Stimulated activated CD4-positive, alpha-beta T cell treated with anti-CD3 and anti-CD28 coated beads, Interleukin-15, amount 100 ng/mL, for 48 hours (primary cell): ENCODE data around the gene RPL7L1.
A peak's percentile ranks its signal among the peaks of the same experiment; 100 is the strongest.
"Not testable (repeated sequence)": the region's sequence is repeated elsewhere in the genome, so short reads cannot be mapped to it uniquely, and the experiment has no call there.

Source experiments
- DNase-seq, 2 donors: peaks; one replicate each; pipeline ENCODE4 v3.0.0-alpha.2; 2020; ENCODE audit warnings: low read depth in 2 of 2

RPL7L1 gene

DNA sequence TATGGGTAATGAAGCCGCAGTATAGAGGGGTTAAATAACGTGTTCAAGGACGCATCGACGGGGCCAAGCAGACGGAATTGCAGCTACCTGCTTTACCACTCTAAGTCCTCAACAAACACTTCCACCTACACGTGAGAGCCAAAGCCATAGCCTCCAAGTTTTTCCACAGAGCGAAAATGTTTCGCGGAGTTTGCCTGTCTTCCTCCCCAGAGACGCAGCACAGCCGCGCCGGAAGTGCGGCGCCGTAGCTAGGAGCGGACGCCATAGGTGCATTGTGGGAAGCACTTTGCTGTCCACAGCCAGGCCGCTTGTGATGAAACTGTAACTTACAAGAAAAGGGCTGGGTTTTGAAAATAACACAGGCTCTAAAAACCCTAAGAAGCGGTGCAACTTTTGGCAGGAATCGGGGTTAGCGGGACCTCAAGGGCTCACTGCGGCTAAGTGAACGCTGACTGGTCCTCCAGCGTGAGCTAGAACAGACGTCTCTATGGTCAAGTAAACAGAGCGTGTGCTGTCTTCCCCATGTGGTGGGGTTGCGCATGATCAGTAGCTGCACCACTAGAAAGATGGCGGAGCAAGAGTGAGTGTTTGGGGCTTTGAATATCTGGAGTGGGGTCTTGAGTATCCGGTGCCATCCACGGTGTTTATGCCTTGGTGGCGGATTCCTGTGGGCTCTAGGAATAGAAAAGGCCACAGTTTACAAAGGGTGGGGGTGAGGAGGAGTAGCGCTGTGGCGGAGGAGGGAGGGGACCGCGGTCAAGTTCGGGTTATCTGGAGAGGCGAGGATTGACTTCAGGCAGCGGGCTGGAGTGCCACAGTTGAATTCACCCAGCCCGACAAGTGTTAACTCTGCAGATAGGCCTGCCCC, at the start of gene RPL7L1:
RPL7L1 (plus strand) TSS at position 245 of the 868 bp plus-strand sequence; CDS start at position 540, 295 bp downstream.
- peak; percentile 68 to 76 for DNase-seq

GRCh38 chr6:42831237-42831636, 48.2 kb upstream of the RPL7L1 start:
- DNase-seq: no peak

- no peak for DNase-seq
Measured at GRCh38 chr6:42834056-42834455, 45.4 kb upstream of the RPL7L1 start.

GRCh38 chr6:42841844-42842584, 37.4 kb upstream of the RPL7L1 start:
- DNase-seq: no peak

- DNase-seq: no peak
Measured at GRCh38 chr6:42845327-42845694, 34.1 kb upstream of the RPL7L1 start.

DNA sequence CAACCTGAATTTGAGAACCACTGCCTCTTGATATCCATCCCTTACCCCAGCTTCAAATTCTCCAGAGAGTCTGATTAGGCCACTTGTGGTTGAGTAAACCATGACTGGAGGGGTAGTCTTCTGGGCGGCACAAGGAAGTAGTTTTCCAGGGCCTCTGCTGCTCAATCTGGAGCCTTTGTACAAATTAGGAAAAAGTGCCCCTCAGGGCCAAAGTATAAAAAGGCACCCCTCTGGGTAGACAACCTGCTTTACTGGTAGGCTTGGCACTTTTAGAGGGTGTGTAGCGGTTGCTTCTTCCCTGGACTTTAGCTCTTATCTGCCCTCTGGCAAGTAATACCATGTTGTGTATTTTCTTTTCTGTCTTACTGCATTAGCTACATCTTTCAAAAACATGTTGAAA, 32.9 kb upstream of the RPL7L1 start:
- DNase-seq: no peak

GRCh38 chr6:42848700-42849099, 30.7 kb upstream of the RPL7L1 start:
- no peak for DNase-seq

DNA sequence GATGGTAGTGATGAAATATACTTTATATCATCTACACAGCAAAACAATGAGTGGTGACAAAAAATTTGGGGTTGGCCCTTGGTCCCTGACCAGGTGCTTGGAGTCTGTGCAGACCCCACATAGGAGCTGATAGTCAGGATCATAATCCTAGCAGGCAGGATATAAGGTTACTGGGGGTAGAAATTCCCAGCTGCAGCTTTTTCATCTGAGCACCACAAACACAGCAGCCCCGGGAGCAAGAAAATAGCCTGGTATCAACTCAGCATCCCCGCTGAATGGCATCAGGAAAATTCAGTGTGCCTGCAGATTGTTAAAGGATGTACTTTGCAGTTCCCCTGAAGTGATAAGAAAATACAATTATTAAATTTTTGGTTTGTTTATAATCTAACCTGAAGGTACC, 27.8 kb upstream of the RPL7L1 start:
- DNase-seq: no peak

- no peak for DNase-seq
Measured at GRCh38 chr6:42860036-42860435, 19.4 kb upstream of the RPL7L1 start.

- DNase-seq: no peak
Measured at GRCh38 chr6:42860481-42860880, 18.9 kb upstream of the RPL7L1 start.

DNA sequence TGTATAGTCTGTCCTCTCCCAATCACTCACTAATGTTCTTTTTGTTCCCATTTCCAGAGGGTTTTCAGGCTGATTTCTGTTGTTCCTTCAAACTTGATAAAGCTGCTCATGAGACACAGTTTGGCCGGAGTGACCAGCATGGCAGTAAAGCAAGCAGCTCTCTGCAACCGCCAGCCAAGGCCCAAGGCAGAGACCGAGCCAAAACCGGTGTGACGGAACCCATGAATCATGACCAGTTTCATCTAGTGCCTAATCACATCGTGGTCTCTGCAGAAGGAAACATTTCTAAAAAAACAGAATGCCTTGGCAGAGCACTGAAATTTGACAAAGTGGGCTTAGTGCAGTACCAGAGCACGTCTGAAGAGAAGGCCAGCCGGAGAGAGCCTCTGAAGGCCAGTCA, 14.8 kb upstream of the RPL7L1 start:
- DNase-seq: no peak

DNA sequence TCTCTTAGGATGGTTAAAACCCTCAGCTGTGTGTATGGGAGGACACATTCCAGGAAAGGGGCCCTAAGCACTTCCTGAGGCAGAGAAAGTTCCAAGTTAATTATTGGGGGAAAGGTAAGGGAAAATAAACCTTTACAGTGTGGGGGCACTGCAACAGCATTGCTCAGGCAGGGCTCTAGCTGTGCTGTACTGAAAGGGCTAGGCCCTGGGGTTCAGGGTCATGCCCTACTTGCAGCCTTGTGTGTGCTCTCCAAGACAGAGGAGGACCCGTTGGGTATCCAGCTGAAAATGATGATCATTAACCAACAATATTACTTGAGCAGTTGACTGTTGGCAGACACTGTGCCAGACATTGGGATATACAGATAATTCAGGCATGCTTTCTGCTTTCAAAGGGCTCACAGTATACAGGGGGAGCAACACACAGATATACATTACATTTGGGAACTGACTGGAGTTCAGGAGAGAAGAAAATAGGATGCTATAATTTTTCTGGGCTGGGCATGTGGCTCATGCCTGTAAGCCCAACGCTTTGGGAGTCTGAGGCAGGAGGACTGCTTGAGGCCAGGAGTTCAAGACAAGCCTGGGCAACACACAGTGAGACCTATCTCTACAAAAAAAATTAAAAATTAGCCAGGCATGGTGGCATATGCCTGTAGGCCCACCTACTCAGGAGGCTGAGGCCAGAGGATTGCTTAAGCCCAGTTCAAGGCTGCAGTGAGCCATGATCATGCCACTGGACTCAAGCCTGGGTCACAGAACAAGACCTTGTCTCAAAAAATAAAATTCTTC, 9.1 kb upstream of the RPL7L1 start:
- DNase-seq: no peak

- DNase-seq: no peak
Measured at GRCh38 chr6:42871711-42872110, 7.7 kb upstream of the RPL7L1 start.

DNA sequence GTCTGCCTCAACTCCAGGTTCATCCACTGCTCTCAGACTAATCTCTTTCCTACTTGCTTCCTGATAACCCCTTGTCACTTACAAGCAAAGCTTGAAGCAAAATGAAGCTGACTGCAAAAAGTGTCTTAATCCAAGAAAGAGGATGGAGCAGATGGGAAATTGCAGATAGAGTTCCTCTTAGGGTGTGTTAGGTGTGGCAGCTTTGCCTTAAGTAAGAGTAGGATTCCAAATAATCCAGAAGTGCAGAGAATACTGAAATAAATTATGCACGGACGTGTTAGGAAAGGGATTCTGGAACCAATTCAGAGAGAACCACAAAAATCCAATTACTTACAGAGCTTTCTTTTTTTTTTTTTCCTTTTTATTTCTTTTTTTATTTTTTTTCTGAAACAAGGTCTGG, 6.1 kb upstream of the RPL7L1 start:
- DNase-seq: no peak

DNA sequence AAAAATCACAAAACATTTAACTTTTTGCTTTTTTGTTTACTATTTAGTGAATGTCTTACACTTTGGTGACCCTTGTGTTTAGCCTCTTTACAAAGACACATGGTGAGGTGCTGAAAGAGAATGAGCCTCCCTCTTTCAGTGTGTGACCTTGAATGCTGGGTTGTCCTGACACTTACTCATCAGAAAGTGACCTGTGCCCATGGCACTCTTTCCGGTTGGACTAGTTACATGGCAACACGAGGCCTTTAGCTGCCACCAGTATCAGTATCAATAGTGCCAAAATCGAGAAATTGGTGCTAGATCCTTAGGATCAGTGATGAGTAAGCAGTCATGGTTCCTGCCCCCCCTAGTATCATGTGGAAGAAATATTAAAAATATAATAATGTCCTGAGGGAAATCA, 1.7 kb upstream of the RPL7L1 start:
- DNase-seq: no peak

DNA sequence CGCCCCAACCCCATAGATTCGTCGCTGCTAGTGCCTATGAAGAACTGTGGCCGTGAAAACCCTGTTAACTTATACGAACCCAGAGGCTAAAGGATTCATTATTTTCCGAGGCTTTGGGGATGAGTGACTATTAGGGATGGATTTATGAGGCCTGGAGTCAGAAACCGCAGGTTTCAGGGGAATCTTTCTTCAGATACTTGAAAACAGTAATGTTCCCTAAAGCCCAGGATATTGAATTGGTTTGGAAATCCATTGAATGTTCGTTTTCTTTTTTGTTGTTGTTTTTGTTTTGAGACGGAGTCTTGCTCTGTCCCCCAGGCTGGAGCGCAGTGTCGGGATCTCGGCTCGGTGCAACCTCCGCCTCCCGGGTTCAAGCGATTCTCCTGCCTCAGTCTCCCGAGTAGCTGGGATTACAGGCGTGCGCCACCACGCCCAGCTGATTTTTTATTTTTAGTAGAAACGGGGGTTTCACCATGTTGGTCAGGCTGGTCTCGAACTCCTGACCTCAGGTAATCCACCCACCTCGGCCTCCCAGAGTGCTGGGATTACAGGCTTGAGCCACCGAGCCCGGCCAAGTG, 913 bp downstream of the RPL7L1 start:
- not testable (repeated sequence) for DNase-seq

GRCh38 chr6:42880871-42881270, 1.5 kb downstream of the RPL7L1 start:
- DNase-seq: not testable (repeated sequence)

GRCh38 chr6:42885702-42886101, 6.3 kb downstream of the RPL7L1 start:
- DNase-seq: no peak

- not testable (repeated sequence) for DNase-seq
Measured at GRCh38 chr6:42888201-42888600, 8.8 kb downstream of the RPL7L1 start.

DNA sequence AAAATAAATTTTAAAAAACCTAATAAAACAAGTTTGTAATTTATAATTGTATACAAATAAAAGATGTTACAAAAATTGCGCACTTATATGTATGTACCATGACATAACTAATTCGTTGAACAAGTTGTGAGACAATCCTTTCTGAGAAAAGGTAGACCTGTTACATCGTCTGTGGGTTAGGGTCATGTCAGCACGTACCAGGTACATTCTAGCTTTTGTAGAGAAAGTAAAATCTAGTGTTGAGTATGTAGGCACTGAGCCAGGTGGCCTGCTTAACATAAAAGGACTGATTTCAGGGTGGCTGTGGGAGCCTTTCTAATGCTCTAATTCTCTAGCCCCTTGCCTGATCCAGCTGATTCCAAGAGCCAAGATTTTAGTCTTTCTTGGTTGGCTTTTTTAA, 10.4 kb downstream of the RPL7L1 start:
- DNase-seq: no peak

DNA sequence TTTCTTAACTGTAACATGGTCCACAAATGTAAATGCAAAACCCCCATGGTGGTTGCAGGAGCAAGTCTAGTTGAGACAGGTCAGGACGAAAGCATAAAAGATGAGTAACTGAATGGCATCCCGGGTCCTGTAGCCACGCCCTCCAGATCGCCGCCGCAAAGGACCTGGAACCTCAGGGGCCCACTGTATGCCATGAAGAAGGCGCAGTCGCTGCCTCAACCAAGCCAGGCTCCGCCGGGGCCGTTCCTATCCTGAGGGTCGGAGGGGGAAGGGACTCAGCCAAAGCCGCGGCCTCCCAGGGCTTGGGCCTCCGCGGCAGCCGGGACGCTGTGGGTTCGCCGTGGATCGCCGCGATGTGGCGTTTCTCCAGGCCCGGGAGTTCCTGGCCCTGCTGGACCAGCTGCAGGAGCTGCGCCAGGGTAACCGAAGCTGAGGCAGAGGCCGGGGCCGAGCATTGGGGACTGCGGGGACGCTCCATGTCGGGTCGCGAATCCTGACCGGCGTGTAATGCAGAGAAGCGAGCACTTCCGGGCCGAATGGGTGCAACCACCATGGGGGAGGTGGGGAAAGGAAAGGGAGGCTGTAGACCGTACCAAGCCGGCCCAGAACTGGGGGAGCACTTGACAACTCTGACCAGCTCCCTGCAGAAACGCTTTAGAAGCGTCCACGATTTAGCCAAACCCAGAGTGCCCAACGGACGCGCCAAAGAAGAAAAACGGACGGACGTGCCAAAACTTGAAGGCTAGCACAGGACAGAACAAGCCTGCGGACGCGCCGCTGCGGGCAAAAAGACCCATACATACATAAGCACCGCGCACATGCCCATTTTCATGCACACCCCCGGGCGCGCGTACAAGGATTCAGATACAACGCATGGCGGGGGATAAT, 11.1 kb downstream of the RPL7L1 start:
- DNase-seq: peak; percentile 88 to 90
